ENCODE data around the gene CDCA7L.

The CDCA7L gene

GRCh38 chr7:21945454-21946221 is at the start of gene CDCA7L:
Gene CDCA7L (minus strand): TSS chr7:21945899. CDS start chr7:21945804, 95 bp downstream.
- Mint-ChIP-seq H3K4me1 (ENCODE audit: low read depth) (peaks cover 65% of the 10 kb centered on the region), H3K27ac (peak within 1 kb of the TSS; percentile 92), H3K27me3 (no peaks in the 10 kb centered on the region), H3K36me3 (no peaks in the 10 kb centered on the region), H3K9me3 (ENCODE audit: low read depth) (no peaks in the 10 kb centered on the region), H3K4me3 (peak within 1 kb of the TSS; percentile 91)

GRCh38 chr7:21986096-21986495 is 40.4 kb upstream of the CDCA7L start:
- H3K27ac Mint-ChIP-seq: no peak overlapping the region
- no peak overlapping the region for H3K4me3 Mint-ChIP-seq
- peaks cover 2% of the 10 kb centered on the region for H3K27me3 Mint-ChIP-seq
- no peaks in the 10 kb centered on the region for H3K4me1 Mint-ChIP-seq (ENCODE audit: low read depth)
- H3K9me3 Mint-ChIP-seq (ENCODE audit: low read depth): no peaks in the 10 kb centered on the region
- no peaks in the 10 kb centered on the region for H3K36me3 Mint-ChIP-seq

- Mint-ChIP-seq H3K27ac (no peak overlapping the region), H3K4me1 (ENCODE audit: low read depth) (no peaks in the 10 kb centered on the region), H3K27me3 (no peaks in the 10 kb centered on the region), H3K4me3 (no peak overlapping the region), H3K36me3 (no peaks in the 10 kb centered on the region), H3K9me3 (ENCODE audit: low read depth) (no peaks in the 10 kb centered on the region)
Observed at GRCh38 chr7:21984042-21984441, 38.3 kb upstream of the CDCA7L start.

- Mint-ChIP-seq H3K36me3 (no peaks in the 10 kb centered on the region), H3K27ac (no peak overlapping the region), H3K27me3 (no peaks in the 10 kb centered on the region), H3K9me3 (ENCODE audit: low read depth) (no peaks in the 10 kb centered on the region), H3K4me1 (ENCODE audit: low read depth) (no peaks in the 10 kb centered on the region), H3K4me3 (no peak overlapping the region)
Observed at GRCh38 chr7:21983056-21983455, 37.4 kb upstream of the CDCA7L start.

- no peak overlapping the region for H3K4me3 Mint-ChIP-seq
- H3K36me3 Mint-ChIP-seq: no peaks in the 10 kb centered on the region
- H3K9me3 Mint-ChIP-seq (ENCODE audit: low read depth): no peaks in the 10 kb centered on the region
- no peaks in the 10 kb centered on the region for H3K27me3 Mint-ChIP-seq
- H3K4me1 Mint-ChIP-seq (ENCODE audit: low read depth): no peaks in the 10 kb centered on the region
- H3K27ac Mint-ChIP-seq: no peak overlapping the region
Observed at GRCh38 chr7:21981524-21981923, 35.8 kb upstream of the CDCA7L start.

GRCh38 chr7:21980926-21981500 is 35.3 kb upstream of the CDCA7L start:
- Mint-ChIP-seq H3K4me3 (no peak overlapping the region), H3K27me3 (no peaks in the 10 kb centered on the region), H3K4me1 (ENCODE audit: low read depth) (no peaks in the 10 kb centered on the region), H3K27ac (no peak overlapping the region), H3K36me3 (no peaks in the 10 kb centered on the region), H3K9me3 (ENCODE audit: low read depth) (no peaks in the 10 kb centered on the region)

- H3K4me1 Mint-ChIP-seq (ENCODE audit: low read depth): peaks cover 8% of the 10 kb centered on the region
- H3K4me3 Mint-ChIP-seq: no peak overlapping the region
- H3K27ac Mint-ChIP-seq: no peak overlapping the region
- peaks cover 2% of the 10 kb centered on the region for H3K27me3 Mint-ChIP-seq
- H3K9me3 Mint-ChIP-seq (ENCODE audit: low read depth): no peaks in the 10 kb centered on the region
- no peaks in the 10 kb centered on the region for H3K36me3 Mint-ChIP-seq
Observed at GRCh38 chr7:21972397-21972784, 26.7 kb upstream of the CDCA7L start.

- Mint-ChIP-seq H3K27ac (no peak overlapping the region), H3K4me1 (ENCODE audit: low read depth) (peaks cover 11% of the 10 kb centered on the region), H3K36me3 (no peaks in the 10 kb centered on the region), H3K4me3 (no peak overlapping the region), H3K9me3 (ENCODE audit: low read depth) (no peaks in the 10 kb centered on the region), H3K27me3 (peaks cover 2% of the 10 kb centered on the region)
Observed at GRCh38 chr7:21971780-21972396, 26.2 kb upstream of the CDCA7L start.

- Mint-ChIP-seq H3K4me1 (ENCODE audit: low read depth) (peaks cover 12% of the 10 kb centered on the region), H3K27me3 (peaks cover under 1% of the 10 kb centered on the region), H3K27ac (no peak overlapping the region), H3K4me3 (no peak overlapping the region), H3K36me3 (no peaks in the 10 kb centered on the region), H3K9me3 (ENCODE audit: low read depth) (no peaks in the 10 kb centered on the region)
Observed at GRCh38 chr7:21969822-21970221, 24.1 kb upstream of the CDCA7L start.

- H3K27ac Mint-ChIP-seq: no peak overlapping the region
Observed at GRCh38 chr7:21967598-21968003, 21.9 kb upstream of the CDCA7L start.

GRCh38 chr7:21966271-21966670 is 20.6 kb upstream of the CDCA7L start:
- H3K4me3 Mint-ChIP-seq: no peak overlapping the region

More at GRCh38 chr7:21967598-21968003, 21.9 kb upstream of the CDCA7L start:
- H3K4me3 Mint-ChIP-seq: peak overlapping the region; percentile 6
- no peaks in the 10 kb centered on the region for H3K36me3 Mint-ChIP-seq
- peaks cover 12% of the 10 kb centered on the region for H3K4me1 Mint-ChIP-seq (ENCODE audit: low read depth)
- no peaks in the 10 kb centered on the region for H3K9me3 Mint-ChIP-seq (ENCODE audit: low read depth)
- H3K27me3 Mint-ChIP-seq: no peaks in the 10 kb centered on the region

GRCh38 chr7:21965291-21965690 is 19.6 kb upstream of the CDCA7L start:
- peaks cover 12% of the 10 kb centered on the region for H3K4me1 Mint-ChIP-seq (ENCODE audit: low read depth)
- H3K36me3 Mint-ChIP-seq: no peaks in the 10 kb centered on the region
- H3K9me3 Mint-ChIP-seq (ENCODE audit: low read depth): no peaks in the 10 kb centered on the region
- H3K27me3 Mint-ChIP-seq: peaks cover 1% of the 10 kb centered on the region
- no peak overlapping the region for H3K4me3 Mint-ChIP-seq
- no peak overlapping the region for H3K27ac Mint-ChIP-seq

More at GRCh38 chr7:21966271-21966670, 20.6 kb upstream of the CDCA7L start:
- peaks cover 1% of the 10 kb centered on the region for H3K27me3 Mint-ChIP-seq
- peaks cover 12% of the 10 kb centered on the region for H3K4me1 Mint-ChIP-seq (ENCODE audit: low read depth)
- no peaks in the 10 kb centered on the region for H3K36me3 Mint-ChIP-seq
- H3K9me3 Mint-ChIP-seq (ENCODE audit: low read depth): no peaks in the 10 kb centered on the region
- no peak overlapping the region for H3K27ac Mint-ChIP-seq

GRCh38 chr7:21962677-21963076 is 17.0 kb upstream of the CDCA7L start:
- no peaks in the 10 kb centered on the region for H3K36me3 Mint-ChIP-seq
- peaks cover 1% of the 10 kb centered on the region for H3K27me3 Mint-ChIP-seq
- no peaks in the 10 kb centered on the region for H3K9me3 Mint-ChIP-seq (ENCODE audit: low read depth)
- H3K4me3 Mint-ChIP-seq: no peak overlapping the region
- peaks cover 7% of the 10 kb centered on the region for H3K4me1 Mint-ChIP-seq (ENCODE audit: low read depth)
- no peak overlapping the region for H3K27ac Mint-ChIP-seq

GRCh38 chr7:21960922-21961321 is 15.2 kb upstream of the CDCA7L start:
- Mint-ChIP-seq H3K36me3 (no peaks in the 10 kb centered on the region), H3K9me3 (ENCODE audit: low read depth) (no peaks in the 10 kb centered on the region), H3K4me3 (no peak overlapping the region), H3K4me1 (ENCODE audit: low read depth) (no peaks in the 10 kb centered on the region), H3K27ac (no peak overlapping the region), H3K27me3 (peaks cover 1% of the 10 kb centered on the region)

GRCh38 chr7:21959387-21959776 is 13.7 kb upstream of the CDCA7L start:
- H3K36me3 Mint-ChIP-seq: no peaks in the 10 kb centered on the region
- H3K4me3 Mint-ChIP-seq: no peak overlapping the region
- no peaks in the 10 kb centered on the region for H3K9me3 Mint-ChIP-seq (ENCODE audit: low read depth)
- H3K27me3 Mint-ChIP-seq: peaks cover 1% of the 10 kb centered on the region
- H3K4me1 Mint-ChIP-seq (ENCODE audit: low read depth): no peaks in the 10 kb centered on the region
- H3K27ac Mint-ChIP-seq: no peak overlapping the region

All from activated naive CD8-positive, alpha-beta T cell (primary cell).